Ramos (cell line): Measurements from ENCODE around the gene AFTPH.

Experiments used
- in situ Hi-C: fragments of 300-500 bp; cut with MboI; formaldehyde crosslinking; loops from one replicate; pipeline ENCODE4 v1.14.3; 2022; ENCODE audit warnings: low sequenced_read_pairs; ENCODE audit not compliant: unreplicated experiment

Gene AFTPH

GRCh38 chr2:64537991-64538390, 13.9 kb downstream of the AFTPH start:
- in situ Hi-C loops, result no loop called here

- in situ Hi-C loops, result no loop called here
These were observed 14.8 kb downstream of the AFTPH start for GRCh38 chr2:64538764-64539433.

GRCh38 chr2:64540615-64541014, 16.5 kb downstream of the AFTPH start:
- in situ Hi-C loops, result no loop called here

GRCh38 chr2:64541547-64541946, 17.4 kb downstream of the AFTPH start:
- in situ Hi-C loops, result no loop called here

GRCh38 chr2:64542071-64543007, 18.2 kb downstream of the AFTPH start:
- in situ Hi-C loops, result no loop called here

GRCh38 chr2:64543008-64543697, 19.0 kb downstream of the AFTPH start:
- in situ Hi-C loops, result no loop called here

- in situ Hi-C loops, result no loop called here
These were observed 24.6 kb downstream of the AFTPH start for GRCh38 chr2:64548761-64549160.

- in situ Hi-C loops, result no loop called here
These were observed 25.9 kb downstream of the AFTPH start for GRCh38 chr2:64550042-64550441.

GRCh38 chr2:64551851-64552250, 27.7 kb downstream of the AFTPH start:
- in situ Hi-C loops, result no loop called here

GRCh38 chr2:64554117-64554516, 30.0 kb downstream of the AFTPH start:
- in situ Hi-C loops, result no loop called here

- in situ Hi-C loops, result no loop called here
These were observed 34.4 kb downstream of the AFTPH start for GRCh38 chr2:64558445-64559081.

GRCh38 chr2:64562148-64562784, 38.1 kb downstream of the AFTPH start:
- in situ Hi-C loops, result no loop called here

- in situ Hi-C loops, result no loop called here
These were observed 39.4 kb downstream of the AFTPH start for GRCh38 chr2:64563436-64563938.

- in situ Hi-C loops, result no loop called here
These were observed 42.0 kb downstream of the AFTPH start for GRCh38 chr2:64565949-64566710.

GRCh38 chr2:64567473-64567872, 43.3 kb downstream of the AFTPH start:
- in situ Hi-C loops, result no loop called here

- in situ Hi-C loops, result no loop called here
These were observed 44.7 kb downstream of the AFTPH start for GRCh38 chr2:64568836-64569235.

GRCh38 chr2:64574871-64575270, 50.7 kb downstream of the AFTPH start:
- in situ Hi-C loops, result no loop called here

GRCh38 chr2:64581018-64581417, 56.9 kb downstream of the AFTPH start:
- in situ Hi-C loops, result no loop called here
